Measurements from ENCODE around the gene ZNF536.

ZNF536 gene

GRCh38 chr19:30541575-30541974 is 169.4 kb downstream of the ZNF536 start:
- DNase-seq (ENCODE audit: insufficient read length, low spot score), result no peak
- FAIRE-seq, result no peak
- TF ChIP-seq, protein P1, sequence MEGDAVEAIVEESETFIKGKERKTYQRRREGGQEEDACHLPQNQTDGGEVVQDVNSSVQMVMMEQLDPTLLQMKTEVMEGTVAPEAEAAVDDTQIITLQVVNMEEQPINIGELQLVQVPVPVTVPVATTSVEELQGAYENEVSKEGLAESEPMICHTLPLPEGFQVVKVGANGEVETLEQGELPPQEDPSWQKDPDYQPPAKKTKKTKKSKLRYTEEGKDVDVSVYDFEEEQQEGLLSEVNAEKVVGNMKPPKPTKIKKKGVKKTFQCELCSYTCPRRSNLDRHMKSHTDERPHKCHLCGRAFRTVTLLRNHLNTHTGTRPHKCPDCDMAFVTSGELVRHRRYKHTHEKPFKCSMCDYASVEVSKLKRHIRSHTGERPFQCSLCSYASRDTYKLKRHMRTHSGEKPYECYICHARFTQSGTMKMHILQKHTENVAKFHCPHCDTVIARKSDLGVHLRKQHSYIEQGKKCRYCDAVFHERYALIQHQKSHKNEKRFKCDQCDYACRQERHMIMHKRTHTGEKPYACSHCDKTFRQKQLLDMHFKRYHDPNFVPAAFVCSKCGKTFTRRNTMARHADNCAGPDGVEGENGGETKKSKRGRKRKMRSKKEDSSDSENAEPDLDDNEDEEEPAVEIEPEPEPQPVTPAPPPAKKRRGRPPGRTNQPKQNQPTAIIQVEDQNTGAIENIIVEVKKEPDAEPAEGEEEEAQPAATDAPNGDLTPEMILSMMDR (IDR thresholded peaks at IDR 0.05; ENCODE audit: insufficient read depth, missing control alignments), result no peak

GRCh38 chr19:30543243-30543945 is 171.2 kb downstream of the ZNF536 start:
- TF ChIP-seq, protein P1 (IDR thresholded peaks at IDR 0.05; ENCODE audit: insufficient read depth, missing control alignments), result no peak
- FAIRE-seq, result no peak

DNA sequence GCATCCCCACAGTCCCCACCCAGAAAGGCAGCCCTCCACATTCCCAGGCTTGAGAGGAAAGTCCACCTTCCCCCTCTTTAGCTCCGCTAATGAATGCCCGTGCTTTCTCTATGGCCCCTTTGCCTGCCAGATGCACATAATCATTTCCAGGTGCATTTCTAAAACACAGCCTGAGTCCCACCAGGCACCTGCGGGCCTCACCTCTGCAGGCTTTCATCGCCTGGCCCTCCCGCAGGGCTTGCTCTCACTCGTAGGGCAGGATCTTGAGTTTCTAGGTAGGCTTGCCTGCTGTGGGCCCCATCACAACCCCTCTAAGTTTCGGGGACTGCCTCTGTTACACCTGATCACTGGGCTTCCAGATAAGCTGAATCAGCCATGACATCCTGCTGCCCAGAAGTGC is 173.6 kb downstream of the ZNF536 start:
- no peak for DNase-seq (ENCODE audit: insufficient read length, low spot score)
- no peak for FAIRE-seq
- TF ChIP-seq, protein P1 (IDR thresholded peaks at IDR 0.05; ENCODE audit: insufficient read depth, missing control alignments), result no peak

More at GRCh38 chr19:30543243-30543945, 171.2 kb downstream of the ZNF536 start:
- DNase-seq (ENCODE audit: insufficient read length, low spot score), result no peak

DNA sequence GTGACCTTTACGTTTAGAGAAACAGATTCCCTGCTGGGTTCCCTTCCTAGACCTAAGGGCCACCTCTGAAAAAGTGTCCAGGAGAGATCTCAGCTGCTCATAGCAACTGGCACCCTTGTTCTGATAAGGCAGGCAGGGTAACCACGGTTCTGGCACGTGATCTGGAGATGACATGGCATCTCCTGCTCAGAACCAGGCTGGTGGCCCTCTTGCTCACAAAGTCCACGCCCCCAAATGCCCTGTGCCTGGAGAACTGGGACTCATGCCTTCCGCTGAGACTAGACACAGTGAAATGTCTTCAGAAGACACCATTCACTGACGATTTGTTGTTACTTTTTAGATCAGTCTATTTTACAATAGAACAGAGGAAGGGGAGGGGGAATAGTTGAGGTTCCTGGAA is 174.1 kb downstream of the ZNF536 start:
- FAIRE-seq (no peak), DNase-seq (ENCODE audit: insufficient read length, low spot score) (no peak)
- TF ChIP-seq, protein P1 (IDR thresholded peaks at IDR 0.05; ENCODE audit: insufficient read depth, missing control alignments), result no peak

- DNase-seq (ENCODE audit: insufficient read length, low spot score) (no peak), FAIRE-seq (no peak)
- TF ChIP-seq, protein P1 (IDR thresholded peaks at IDR 0.05; ENCODE audit: insufficient read depth, missing control alignments), result no peak
Observed at GRCh38 chr19:30547246-30547645, 175.1 kb downstream of the ZNF536 start.

DNA sequence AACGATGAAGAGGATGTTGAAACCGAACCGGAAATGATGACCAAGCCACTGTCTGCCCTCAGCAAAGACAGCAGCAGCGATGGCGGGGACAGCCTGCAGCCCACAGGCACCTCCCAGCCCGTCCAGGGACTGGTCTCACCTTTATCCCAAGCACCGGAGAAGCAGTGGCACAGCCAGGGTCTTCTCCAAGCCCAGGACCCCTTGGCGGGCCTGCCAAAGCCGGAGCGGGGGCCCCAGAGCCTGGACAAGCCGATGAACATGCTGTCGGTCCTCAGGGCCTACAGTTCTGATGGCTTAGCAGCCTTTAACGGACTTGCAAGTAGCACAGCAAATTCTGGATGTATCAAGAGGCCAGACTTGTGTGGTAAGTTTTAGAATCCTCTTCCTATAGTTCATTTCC is 177.0 kb downstream of the ZNF536 start:
- DNase-seq (ENCODE audit: insufficient read length, low spot score) (no peak), FAIRE-seq (no peak)
- TF ChIP-seq, protein P1 (IDR thresholded peaks at IDR 0.05; ENCODE audit: insufficient read depth, missing control alignments), result no peak

- FAIRE-seq (no peak), DNase-seq (ENCODE audit: insufficient read length, low spot score) (no peak)
- TF ChIP-seq, protein P1 (IDR thresholded peaks at IDR 0.05; ENCODE audit: insufficient read depth, missing control alignments), result no peak
Observed at GRCh38 chr19:30551271-30551670, 179.1 kb downstream of the ZNF536 start.

All from D721Med (cell line).